GM19463 (cell line): ENCODE measurements around the gene DHCR7.

Experiments
- ATAC-seq: cut with Tn5 transposase; IDR thresholded peaks from one replicate; pipeline ENCODE4 v1.9.1; 2021; ENCODE audit warnings: mild to moderate bottlenecking, moderate library complexity; ENCODE audit not compliant: unreplicated experiment

Gene DHCR7

GRCh38 chr11:71481101-71481960 is 33.1 kb upstream of the DHCR7 start:
- ATAC-seq = no peak

GRCh38 chr11:71478528-71478840 is 30.3 kb upstream of the DHCR7 start:
- no peak for ATAC-seq

- ATAC-seq = no peak
Measured at GRCh38 chr11:71477641-71478527, 29.7 kb upstream of the DHCR7 start.

- no peak for ATAC-seq
Measured at GRCh38 chr11:71476926-71477640, 28.9 kb upstream of the DHCR7 start.

GRCh38 chr11:71476031-71476430 is 27.8 kb upstream of the DHCR7 start:
- no peak for ATAC-seq

GRCh38 chr11:71474771-71475483 is 26.7 kb upstream of the DHCR7 start:
- ATAC-seq = no peak

- ATAC-seq = no peak
Measured at GRCh38 chr11:71474141-71474770, 26.1 kb upstream of the DHCR7 start.

- ATAC-seq = no peak
Measured at GRCh38 chr11:71473793-71474080, 25.5 kb upstream of the DHCR7 start.

- ATAC-seq = no peak
Measured at GRCh38 chr11:71472941-71473792, 25.0 kb upstream of the DHCR7 start.

- ATAC-seq = no peak
Measured at GRCh38 chr11:71472357-71472885, 24.2 kb upstream of the DHCR7 start.

GRCh38 chr11:71470946-71471345 is 22.8 kb upstream of the DHCR7 start:
- no peak for ATAC-seq

- ATAC-seq = no peak
Measured at GRCh38 chr11:71467164-71467563, 19.0 kb upstream of the DHCR7 start.

- ATAC-seq = no peak
Measured at GRCh38 chr11:71466358-71466757, 18.2 kb upstream of the DHCR7 start.

- no peak for ATAC-seq
Measured at GRCh38 chr11:71465054-71465453, 16.9 kb upstream of the DHCR7 start.

- ATAC-seq = no peak
Measured at GRCh38 chr11:71463331-71464211, 15.4 kb upstream of the DHCR7 start.

GRCh38 chr11:71462726-71463125 is 14.5 kb upstream of the DHCR7 start:
- ATAC-seq = no peak

- ATAC-seq = no peak
Measured at GRCh38 chr11:71461696-71462095, 13.5 kb upstream of the DHCR7 start.

- ATAC-seq = no peak
Measured at GRCh38 chr11:71459767-71460320, 11.7 kb upstream of the DHCR7 start.
